PC-9 (cell line): ENCODE data around the gene MRPL48. TPM values are rescaled to one million over a fixed set of nuclear protein-coding genes. Genes with fewer than 3 reads are reported as not detected.

Experiments used
- BruUV-seq: library from RNA; stranded (reverse); fragments of 400-500 nt; replicated peaks from 2 replicates; lab custom pipeline; 2021; lab: Mats Ljungman, UMichigan
- CTCF ChIA-PET: fragments of 300-600 bp; sonication (Branson Sonifier 250); formaldehyde crosslinking; loops from one replicate; lab custom pipeline; 2022; ENCODE audit warnings: antibody characterized with exemption; lab: Charles Lee
- POLR2A ChIA-PET: fragments of 300-600 bp; sonication (Branson Sonifier 250); formaldehyde crosslinking; loops from one replicate; lab custom pipeline; 2022; ENCODE audit warnings: antibody characterized with exemption; ENCODE audit not compliant: unreplicated experiment; lab: Charles Lee
- DNase-seq, 2 experiments: peaks; one replicate each; pipeline versions ENCODE4 v3.0.0 to v3.0.0-alpha.2; 2015 to 2022; ENCODE audit warnings: mixed read lengths in 1 of 2
- H2AFZ ChIP-seq: fragments of 200-600 bp; sonication (generic); 2 replicates; pipeline ENCODE4 v1.8.1; 2017; ENCODE audit warnings: antibody characterized with exemption
- H3F3A ChIP-seq: fragments of 200-600 bp; sonication (generic); 2 replicates; pipeline ENCODE4 v1.8.1; 2017; ENCODE audit warnings: antibody characterized with exemption, mild to moderate bottlenecking, low read depth; ENCODE audit not compliant: insufficient read depth
- H3K27ac ChIP-seq: fragments of 200-600 bp; sonication (generic); 2 replicates; pipeline ENCODE4 v1.6.1; 2016; ENCODE audit warnings: mixed run types
- H3K27me3 ChIP-seq: fragments of 200-600 bp; sonication (generic); 2 replicates; pipeline ENCODE4 v1.6.1; 2016; ENCODE audit warnings: low read depth, mixed run types; ENCODE audit not compliant: insufficient read depth
- H3K36me3 ChIP-seq: fragments of 200-600 bp; sonication (generic); 2 replicates; pipeline ENCODE4 v1.6.1; 2016; ENCODE audit warnings: low read depth, mixed run types
- H3K4me1 ChIP-seq: fragments of 200-600 bp; sonication (generic); replicated peaks from 2 replicates; pipeline ENCODE4 v1.6.1; 2016; ENCODE audit warnings: mixed run types; ENCODE audit not compliant: insufficient read depth
- H3K4me2 ChIP-seq: fragments of 200-600 bp; sonication (generic); 2 replicates; pipeline ENCODE4 v1.6.1; 2017; ENCODE audit warnings: mixed run types
- H3K4me3 ChIP-seq: fragments of 200-600 bp; sonication (generic); 2 replicates; pipeline ENCODE4 v1.6.1; 2016; ENCODE audit warnings: mixed run types
- H3K79me2 ChIP-seq: fragments of 200-600 bp; sonication (generic); 2 replicates; pipeline ENCODE4 v1.6.1; 2017; ENCODE audit warnings: low read depth, mixed run types
- H3K9me2 ChIP-seq: fragments of 200-600 bp; sonication (generic); 2 replicates; pipeline ENCODE4 v1.8.1; 2017; ENCODE audit warnings: mild to moderate bottlenecking; ENCODE audit not compliant: insufficient read depth
- H3K9me3 ChIP-seq: fragments of 200-600 bp; sonication (generic); 2 replicates; pipeline ENCODE4 v1.8.1; 2016; ENCODE audit warnings: low read depth; ENCODE audit not compliant: insufficient read depth
- H4K20me1 ChIP-seq: fragments of 200-600 bp; sonication (generic); 2 replicates; pipeline ENCODE4 v1.8.1; 2017; ENCODE audit not compliant: insufficient read depth
- CTCF ChIP-seq: fragments of 200-600 bp; sonication (generic); conservative IDR thresholded peaks from 2 replicates; pipeline ENCODE4 v1.6.1; 2017; ENCODE audit warnings: mixed run types, antibody characterized with exemption, mild to moderate bottlenecking, moderate library complexity
- EZH2 ChIP-seq: fragments of 200-600 bp; sonication (generic); IDR thresholded peaks from 2 replicates; pipeline ENCODE4 v1.8.0; 2017; ENCODE audit warnings: antibody characterized with exemption, low read depth
- intact Hi-C: fragments of 100-400 bp; cut with micrococcal nuclease; formaldehyde crosslinking; loops from one replicate; pipeline ENCODE4 v1.10.0; 2022; ENCODE audit not compliant: unreplicated experiment
- total RNA-seq: library from RNA; stranded (reverse); gene quantifications from 2 replicates; pipeline ENCODE4 v1.2.3, GENCODE V29; 2021

Gene MRPL48
- total RNA-seq, 1 experiment from 2014 or later: 64.5 TPM

DNA sequence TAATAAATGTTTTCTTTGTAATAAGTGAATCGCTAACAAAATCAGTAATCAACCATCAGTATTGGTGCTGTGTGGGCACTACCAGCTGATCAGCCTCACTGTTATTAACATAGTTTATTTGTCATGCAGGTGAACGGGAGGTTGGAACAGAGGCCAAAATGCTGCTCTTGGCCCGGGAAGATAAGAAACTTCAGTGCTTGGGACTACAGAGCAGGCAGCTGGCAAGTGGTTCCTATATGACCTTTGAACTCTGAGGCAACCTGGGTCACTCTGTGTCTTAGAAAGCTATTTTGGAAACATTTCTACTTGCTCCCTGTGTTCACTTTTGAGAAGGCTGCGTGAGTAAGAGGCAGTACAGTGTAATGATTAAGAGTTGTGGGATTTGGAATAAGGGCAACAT, 126.6 kb downstream of the MRPL48 start:
- Histone ChIP-seq H3K27me3 (no peaks in the 10 kb centered on the region), H3K9me2 (no peaks in the 10 kb centered on the region), H3K9me3 (no peaks in the 10 kb centered on the region), H3K4me2 (no peak overlapping the region), H3F3A (peaks cover 9% of the 10 kb centered on the region; the same call in 1 of the 2 replicates), H2AFZ (no peak overlapping the region), H3K4me1 (no peaks in the 10 kb centered on the region), H3K4me3 (no peak overlapping the region), H4K20me1 (no peaks in the 10 kb centered on the region), H3K79me2 (no peaks in the 10 kb centered on the region), H3K27ac (no peak overlapping the region), H3K36me3 (peaks cover 42% of the 10 kb centered on the region)
- DNase-seq: no peak
- no TSS peak for BruUV-seq
- ChIA-PET POLR2A (no interaction called here), CTCF (no interaction called here)
- intact Hi-C loops: loop anchor here (10.0 kb wide), 1 partner anchor 229 kb away; no protein-coding TSS in a partner anchor
- TF ChIP-seq CTCF (no peak), EZH2 (no peak)

Other genes starting within 250 kb of the MRPL48 start
- gene FAM168A, start 189.8 kb upstream of the MRPL48 start, total RNA-seq: 38.6 and 51.2 TPM in 2 replicates
- gene PLEKHB1, start 141.3 kb upstream of the MRPL48 start, total RNA-seq: 29.1 and 40.1 TPM in 2 replicates
- gene RAB6A, start 26.8 kb upstream of the MRPL48 start, total RNA-seq: 134 and 142 TPM in 2 replicates
- 79.7 and 92.4 TPM in 2 replicates for gene COA4, start 89.0 kb downstream of the MRPL48 start, total RNA-seq
- 30.0 and 30.7 TPM in 2 replicates for gene PAAF1, start 89.1 kb downstream of the MRPL48 start, total RNA-seq
- gene DNAJB13, start 163.2 kb downstream of the MRPL48 start, total RNA-seq: 0.79 and 0.90 TPM in 2 replicates
- 27.2 and 36.8 TPM in 2 replicates for gene UCP2, start 195.0 kb downstream of the MRPL48 start, total RNA-seq
- gene UCP3, start 221.2 kb downstream of the MRPL48 start, total RNA-seq: 2.0 and 2.4 TPM in 2 replicates